ENCODE data around the gene CXXC4. TPM values are rescaled to one million over a fixed set of nuclear protein-coding genes. Genes with fewer than 3 reads are reported as not detected.
A peak's percentile ranks its signal among the peaks of the same experiment; 100 is the strongest.

Gene CXXC4
- total RNA-seq, 1 experiment from 2014 or later, result 4.2 TPM

GRCh38 chr4:104500442-104500841 lies 5.7 kb upstream of the CXXC4 start:
- Histone ChIP-seq H4K8ac (replicated peaks; ENCODE audit: insufficient read length, low read depth, low read length) (no peak overlapping the region), H3K23ac (ENCODE audit: insufficient read length, low read depth, low read length) (no peak overlapping the region), H3K56ac (ENCODE audit: insufficient read length, low read depth, low read length) (no peak overlapping the region), H3K23me2 (ENCODE audit: insufficient read length, low read depth, low read length, poor library complexity, severe bottlenecking) (peaks cover under 1% of the 10 kb centered on the region), H3K4ac (ENCODE audit: low read depth, low read length) (no peak overlapping the region), H2BK20ac (ENCODE audit: low read depth, low read length, poor library complexity, severe bottlenecking) (no peak overlapping the region), H3K27me3 (ENCODE audit: insufficient read depth, low read length) (no peaks in the 10 kb centered on the region), H3K27ac (ENCODE audit: insufficient read length, low read depth, low read length) (no peak overlapping the region), H2BK12ac (ENCODE audit: insufficient read length, low read depth, low read length) (no peak overlapping the region), H3K79me1 (ENCODE audit: insufficient read depth, low read depth, low read length, poor library complexity, severe bottlenecking) (no peaks in the 10 kb centered on the region), H3K18ac (ENCODE audit: insufficient read length, low read depth, low read length) (no peak overlapping the region), H3K14ac (ENCODE audit: insufficient read depth, low read length) (no peak overlapping the region), H4K5ac (ENCODE audit: insufficient read length, low read depth, low read length) (no peak overlapping the region), H2AK5ac (ENCODE audit: insufficient read length, low read length) (no peak overlapping the region), H4K20me1 (ENCODE audit: control insufficient read depth, insufficient read depth, insufficient read length) (no peaks in the 10 kb centered on the region), H2BK15ac (ENCODE audit: low read depth, low read length) (no peak overlapping the region), H3T11ph (ENCODE audit: low read length) (no peak overlapping the region), H2BK120ac (ENCODE audit: low read depth, low read length, poor library complexity, severe bottlenecking) (no peak overlapping the region), H3K4me1 (ENCODE audit: insufficient read depth, low read length) (no peaks in the 10 kb centered on the region), H3K4me2 (ENCODE audit: insufficient read depth, insufficient read length, low read length) (no peak overlapping the region), H2BK5ac (ENCODE audit: insufficient read length, low read length) (no peak overlapping the region), H3K79me2 (ENCODE audit: insufficient read depth, low read length) (no peaks in the 10 kb centered on the region), H3K9ac (ENCODE audit: extremely low read depth, insufficient read length, low read length) (no peak overlapping the region), H3K9me3 (ENCODE audit: control insufficient read depth, low read depth, low read length) (no peaks in the 10 kb centered on the region), H4K91ac (ENCODE audit: insufficient read length, low read depth, low read length) (no peak overlapping the region), H2AFZ (ENCODE audit: low read length) (no peak overlapping the region)
- no CpG with 5 or more reads among the region's 5 CpGs for WGBS (ENCODE audit: extremely low coverage, insufficient read length, low lambda C conversion rate)
- no peaks in the 10 kb centered on the region for H3K27me3 Mint-ChIP-seq (ENCODE audit: low read depth)
- H3K36me3 Mint-ChIP-seq (ENCODE audit: insufficient read depth in 1 of 3, low read depth in 3 of 3), result no peaks in the 10 kb centered on the region; a peak in 1 of 7 replicates
- peak overlapping the region in 1 of 3 experiments; percentile 36; a peak in 2 of 7 replicates for H3K27ac Mint-ChIP-seq
- no peak overlapping the region for H3K4me3 Mint-ChIP-seq
- peaks cover 18 to 19% of the 10 kb centered on the region in 2 experiments for H3K4me1 Mint-ChIP-seq
- TF ChIP-seq CTCF (conservative IDR thresholded peaks at IDR 0.05), result no peak
- H3K9me3 Mint-ChIP-seq, result no peaks in the 10 kb centered on the region
- DNase-seq, result no peak
